ENCODE data around the gene SCD5.

The SCD5 gene

DNA sequence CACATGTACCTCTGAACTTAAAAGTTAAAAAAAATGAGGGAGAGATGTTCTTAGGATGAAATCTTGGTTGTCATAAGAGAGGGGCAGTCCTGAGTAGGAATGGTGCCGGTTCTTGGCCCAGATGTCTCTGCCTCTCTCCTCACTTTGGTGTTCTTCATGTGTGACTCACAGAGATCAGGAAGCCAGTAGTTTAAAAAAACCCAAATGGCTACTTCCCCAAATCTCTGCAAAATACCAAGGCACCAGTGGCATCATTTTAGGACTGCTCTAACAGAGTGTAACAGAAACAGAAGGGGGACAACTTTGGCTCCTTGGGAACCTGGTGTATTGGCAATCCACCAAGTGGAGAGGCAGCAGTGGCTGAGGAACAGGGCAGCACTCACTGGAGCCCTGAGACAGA is 116.8 kb downstream of the SCD5 start:
- no peak for DNase-seq

DNA sequence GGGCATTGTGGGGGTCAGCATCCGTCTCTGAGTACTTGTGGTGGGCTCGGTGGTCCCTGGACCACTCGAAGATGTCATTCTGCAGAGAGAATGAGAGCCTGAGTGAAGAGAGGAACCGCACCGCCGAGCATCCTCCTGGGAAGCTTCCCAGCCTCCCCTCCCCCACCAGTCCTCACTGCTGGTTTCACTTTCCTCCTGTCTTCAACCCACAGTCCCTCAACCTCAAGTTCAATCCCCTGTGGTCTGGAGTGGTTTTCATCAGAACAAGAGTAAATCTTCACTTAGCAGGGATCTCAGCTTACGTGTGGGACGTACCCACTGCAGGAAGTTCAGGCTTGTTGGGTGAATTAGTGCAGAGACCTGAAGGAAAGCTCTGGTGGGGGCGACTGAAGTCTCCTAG is 117.8 kb downstream of the SCD5 start:
- DNase-seq = no peak

DNA sequence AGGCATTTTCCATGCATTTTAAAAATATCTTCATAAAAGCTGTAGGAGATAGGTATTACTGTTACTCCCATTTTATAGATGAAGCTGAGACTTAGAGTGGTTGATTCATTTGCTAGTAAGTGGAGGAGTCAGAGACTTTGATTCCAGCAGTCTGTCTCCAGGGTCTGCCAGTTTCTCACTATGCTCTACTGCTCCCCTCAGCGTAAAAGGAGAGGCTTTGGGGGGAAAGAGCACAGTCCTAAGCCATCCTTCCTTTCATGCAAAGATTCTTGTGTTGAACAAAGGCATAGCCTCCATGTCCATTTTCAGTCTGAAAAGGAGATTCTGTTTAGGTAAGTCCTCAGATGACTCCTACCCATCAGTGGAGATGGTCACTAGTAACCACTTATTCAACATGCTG is 119.1 kb downstream of the SCD5 start:
- no peak for DNase-seq

DNA sequence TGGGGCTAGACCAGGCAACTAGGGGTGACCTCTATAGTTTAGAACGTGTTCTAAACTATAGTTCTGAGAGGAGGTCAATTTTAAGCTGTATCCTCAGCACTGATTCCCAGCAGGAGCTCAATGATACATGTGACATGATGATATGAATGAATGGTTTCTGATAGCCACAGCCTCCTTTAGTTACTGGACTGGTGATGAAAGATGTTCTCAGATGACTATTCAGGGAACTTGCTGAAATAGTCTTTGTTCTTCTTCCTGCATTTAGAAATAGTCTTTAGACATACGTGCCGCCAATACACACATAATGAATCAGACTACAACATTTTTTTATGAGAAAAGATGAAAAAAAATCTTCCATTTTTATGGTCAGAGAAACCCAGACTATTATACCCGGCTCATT is 120.5 kb downstream of the SCD5 start:
- DNase-seq = no peak

DNA sequence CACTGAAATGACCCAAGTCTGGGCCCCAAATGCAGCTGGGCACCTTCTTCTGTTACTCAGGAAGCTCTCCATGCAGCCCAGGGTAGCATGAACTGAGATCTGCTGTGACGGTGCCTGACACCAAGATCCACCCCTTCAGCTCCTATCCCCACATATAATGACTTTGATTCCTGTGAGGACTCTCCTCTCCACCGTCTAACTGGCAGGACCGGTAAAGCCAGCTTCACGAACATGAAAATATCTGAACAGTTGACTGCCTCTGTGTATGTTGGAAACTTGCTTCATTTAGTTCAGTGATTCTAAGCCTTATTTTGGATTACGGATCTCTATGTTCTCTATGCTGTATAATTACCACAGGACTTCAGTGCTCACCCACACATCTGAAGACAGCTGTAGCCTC is 121.3 kb downstream of the SCD5 start:
- DNase-seq = no peak

DNA sequence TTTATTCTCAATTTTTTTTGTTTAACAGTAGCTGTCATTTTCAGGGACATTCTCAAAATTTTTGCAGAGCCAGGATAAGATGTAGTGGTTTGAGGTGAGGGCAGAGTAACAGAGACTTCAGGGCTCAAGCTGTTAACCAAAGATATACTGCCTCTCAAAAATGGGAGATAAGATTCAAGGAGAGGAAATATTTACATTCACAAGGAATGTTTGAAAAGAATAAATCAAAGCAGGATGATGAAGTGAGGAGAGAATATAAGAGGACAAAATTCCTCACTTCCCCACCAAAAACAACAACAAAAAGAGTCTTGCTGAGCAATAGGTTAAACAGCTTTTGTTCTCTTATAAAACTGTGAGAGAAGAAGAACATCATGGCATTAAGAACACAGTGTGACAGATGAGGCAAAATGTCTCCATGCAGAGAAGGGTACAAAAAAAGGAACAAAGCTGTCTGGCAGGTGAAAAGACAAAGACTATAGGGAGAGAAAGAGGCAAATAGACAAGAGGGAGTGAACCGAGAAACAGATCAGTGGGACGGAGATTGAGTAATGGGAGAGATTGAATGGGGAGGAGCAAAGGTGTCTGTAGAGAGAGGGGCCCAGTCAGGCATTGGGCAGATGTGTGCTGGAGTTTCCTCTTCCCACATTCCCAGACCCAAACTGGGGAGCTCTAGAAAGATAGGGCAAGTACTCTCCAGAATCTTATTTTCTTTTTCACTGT is 130.7 kb downstream of the SCD5 start:
- no peak for DNase-seq

DNA sequence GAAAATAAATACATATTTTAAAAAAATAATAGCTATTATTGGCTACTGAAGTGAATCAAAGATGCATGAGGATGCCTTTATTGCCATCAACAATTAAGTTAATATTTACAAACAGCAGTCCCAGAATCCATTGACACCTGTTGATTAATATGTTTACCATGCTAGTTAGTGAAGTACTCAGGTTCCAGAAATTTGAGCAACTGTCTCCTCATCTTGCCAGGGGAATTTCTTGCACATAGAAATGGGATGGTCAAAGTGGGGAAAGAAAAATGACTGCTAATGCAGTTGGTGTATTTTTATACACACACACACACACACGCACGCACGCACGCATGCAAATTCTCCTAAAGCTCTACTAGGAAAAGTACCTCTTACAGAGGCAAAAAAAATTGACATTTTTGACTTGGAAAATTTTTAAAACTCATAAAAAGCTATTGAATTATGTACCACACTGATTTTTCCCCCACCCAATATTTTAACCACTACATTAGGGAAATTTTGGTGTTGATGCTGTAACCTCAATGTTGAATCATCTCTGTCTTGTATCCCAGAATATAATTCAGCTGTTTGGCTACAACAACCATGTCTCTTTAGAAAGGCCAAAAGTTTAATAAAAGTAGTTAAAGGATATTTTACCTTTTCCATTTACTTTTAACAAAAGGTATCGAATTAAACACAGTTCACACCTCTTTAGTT is 131.5 kb downstream of the SCD5 start:
- DNase-seq = no peak

DNA sequence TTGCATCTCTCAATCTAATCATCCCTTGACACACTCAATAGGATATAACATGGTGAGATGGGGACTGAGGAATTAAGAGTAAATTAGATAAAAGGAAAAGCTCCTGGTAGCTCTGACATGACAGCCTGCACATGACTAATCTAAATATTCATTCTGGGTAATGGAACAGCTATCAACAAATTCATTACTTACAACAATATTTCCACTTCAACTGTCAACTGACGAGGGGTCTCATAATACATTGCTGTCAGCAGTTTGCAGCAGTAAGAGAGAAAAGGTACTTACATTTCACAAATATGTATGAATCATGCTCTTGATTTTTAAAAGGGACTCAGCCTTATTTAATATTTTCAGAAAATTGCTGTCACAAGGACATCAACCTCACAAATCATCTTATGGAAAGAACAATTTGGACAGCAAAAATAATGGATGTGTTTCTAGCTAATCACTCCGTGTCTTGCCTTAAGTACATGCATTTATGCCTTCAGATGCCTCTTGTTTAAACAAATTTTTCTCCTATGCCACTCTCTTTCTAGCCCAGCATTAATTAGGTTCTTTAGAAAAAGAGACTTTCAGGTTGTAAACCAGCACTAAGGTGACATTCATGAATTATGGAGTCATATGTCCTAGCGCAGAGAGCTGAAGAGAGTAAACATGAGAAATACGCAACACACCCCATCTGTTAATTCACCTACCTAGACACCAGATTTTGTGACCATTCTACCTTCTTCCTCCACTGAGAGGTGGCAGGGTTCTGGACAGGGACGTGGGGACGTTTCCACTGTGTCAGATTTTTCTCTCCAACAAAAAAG is 137.2 kb downstream of the SCD5 start:
- DNase-seq = no peak

DNA sequence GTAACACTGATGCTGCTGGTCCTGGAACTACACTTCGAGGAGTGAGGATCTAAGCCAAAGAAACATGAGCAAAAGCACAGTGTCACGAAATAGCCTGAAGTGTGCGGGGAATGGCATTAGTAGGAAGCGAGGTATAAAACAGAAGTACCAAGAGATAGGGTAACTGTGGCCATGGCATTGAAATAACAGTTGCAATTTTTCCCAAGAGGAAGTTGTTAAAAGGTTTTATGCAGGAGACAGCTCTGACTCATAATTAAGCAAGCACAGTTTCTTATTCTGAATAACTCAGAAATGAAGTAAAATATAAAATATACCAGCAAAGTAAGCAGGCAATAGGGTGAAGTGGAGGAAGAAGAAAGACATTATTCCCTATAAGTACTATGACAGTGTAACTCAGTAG is 146.5 kb downstream of the SCD5 start:
- no peak for DNase-seq

DNA sequence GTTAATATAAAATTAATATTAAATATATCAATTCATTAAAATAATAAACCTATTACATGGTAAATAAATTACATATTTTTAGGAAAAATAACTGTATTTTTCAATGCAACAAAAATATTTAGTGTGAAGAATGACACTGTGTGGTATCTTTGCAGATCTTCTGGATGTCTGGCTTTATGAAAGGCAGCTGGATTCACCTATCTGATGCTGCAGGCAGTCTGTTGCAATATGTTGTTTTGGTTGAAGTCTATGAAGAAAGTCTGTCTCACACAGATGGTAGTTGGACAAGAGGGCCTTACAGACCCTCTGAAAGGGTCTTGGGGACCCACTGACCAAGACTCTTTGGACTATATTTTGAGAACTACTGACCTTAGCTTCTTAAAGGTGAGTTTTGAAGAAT is 147.7 kb downstream of the SCD5 start:
- DNase-seq = no peak

DNA sequence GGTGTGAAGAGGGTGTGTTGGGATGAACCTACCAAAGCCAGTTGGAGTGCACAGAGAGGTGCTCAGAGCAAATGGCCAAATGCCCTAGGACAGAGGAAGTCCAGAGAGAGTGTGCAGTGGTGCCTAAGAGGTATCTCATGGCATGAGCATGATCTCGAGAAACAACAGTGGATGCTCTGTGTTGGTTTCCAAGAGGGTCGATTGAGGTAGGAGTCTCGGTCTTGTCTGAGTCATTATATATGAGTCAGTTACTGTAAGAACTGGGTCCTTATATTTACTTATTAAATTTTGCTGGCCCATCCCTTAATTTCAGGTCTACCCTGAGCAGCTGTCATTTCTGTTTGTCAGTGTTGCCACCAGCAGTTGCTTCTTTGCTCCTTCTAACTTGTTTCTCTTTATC is 150.2 kb downstream of the SCD5 start:
- no peak for DNase-seq

DNA sequence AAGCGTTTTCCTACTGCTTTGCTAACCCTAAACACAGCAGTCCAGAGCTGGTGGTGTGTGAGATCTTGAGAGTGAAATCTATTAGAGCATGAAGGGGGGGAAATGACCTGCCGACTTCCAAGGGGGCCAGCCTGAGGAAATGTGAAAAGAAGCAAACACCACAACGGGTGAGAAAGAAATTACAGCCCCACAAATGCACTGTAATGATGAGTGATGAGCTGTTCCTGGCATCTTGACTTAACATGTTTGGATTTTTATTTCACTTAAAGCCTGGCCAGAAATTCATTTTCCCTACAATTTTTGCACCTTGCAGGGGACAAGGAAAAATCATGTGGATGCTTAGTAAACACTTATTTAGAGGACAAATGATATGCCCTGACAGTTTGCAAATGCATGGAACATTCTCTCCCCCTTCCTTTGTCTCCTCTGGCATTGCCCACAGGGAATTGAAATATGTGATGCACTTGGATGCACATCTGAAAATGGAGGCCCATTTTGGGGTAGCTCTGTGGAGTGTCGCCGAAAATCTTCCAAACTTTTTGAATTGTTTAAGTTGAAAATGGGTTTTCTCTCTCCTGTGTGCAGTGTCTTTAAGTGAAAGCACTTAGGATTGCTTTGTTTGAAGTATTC is 152.5 kb downstream of the SCD5 start:
- no peak for DNase-seq

DNA sequence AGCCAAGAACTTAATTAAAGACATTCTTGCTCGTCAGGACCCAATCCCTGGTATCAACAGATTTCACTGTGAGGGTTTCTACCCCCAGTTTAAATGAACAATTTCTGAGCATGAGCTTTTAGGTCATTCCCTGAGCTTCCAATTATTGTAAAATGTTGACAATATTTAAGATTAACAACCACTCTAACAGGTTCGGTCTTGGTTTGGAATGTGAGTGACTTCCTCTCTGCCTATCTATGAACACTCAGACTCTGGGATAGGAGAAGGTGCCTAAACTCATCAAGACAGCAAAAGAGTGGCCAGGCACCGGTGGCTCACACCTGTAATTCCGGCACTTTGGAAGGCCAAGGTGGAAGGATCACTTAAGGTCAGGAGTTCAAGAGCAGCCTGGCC is 153.9 kb downstream of the SCD5 start:
- no peak for DNase-seq

DNA sequence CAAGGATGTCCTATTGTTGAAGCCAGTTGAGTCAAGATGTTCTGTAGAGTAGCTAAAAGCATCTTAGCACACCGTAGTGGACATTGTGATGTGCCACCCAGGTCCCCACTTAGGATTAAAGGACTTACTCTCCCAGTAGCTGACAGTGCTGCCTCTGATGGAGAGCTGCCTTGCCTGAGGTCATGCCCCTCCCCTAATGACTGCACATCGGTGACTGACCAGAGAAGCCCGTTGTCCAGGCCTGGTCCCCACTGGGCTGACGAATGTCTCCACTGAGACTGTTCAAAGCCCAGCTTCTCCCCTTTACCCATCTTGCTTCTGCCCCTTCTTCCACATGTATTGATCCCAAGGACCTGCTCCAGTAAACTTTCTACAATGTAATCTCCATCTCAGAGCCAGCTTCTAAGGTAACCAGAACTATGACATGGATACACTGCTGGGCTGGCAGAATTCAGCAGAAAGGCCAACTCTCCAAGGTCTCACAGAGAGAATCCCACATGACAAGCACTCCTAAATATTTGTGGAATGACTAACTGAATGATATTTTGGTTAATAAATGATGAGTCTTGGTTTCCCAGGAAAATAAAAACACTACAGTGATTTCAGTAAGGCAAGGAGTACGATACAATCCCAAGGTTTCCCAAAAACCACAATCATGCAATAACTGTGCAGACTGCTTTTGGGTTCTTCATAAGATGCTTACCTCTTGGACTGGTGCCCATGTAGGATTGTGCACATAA is 154.4 kb downstream of the SCD5 start:
- DNase-seq = no peak

DNA sequence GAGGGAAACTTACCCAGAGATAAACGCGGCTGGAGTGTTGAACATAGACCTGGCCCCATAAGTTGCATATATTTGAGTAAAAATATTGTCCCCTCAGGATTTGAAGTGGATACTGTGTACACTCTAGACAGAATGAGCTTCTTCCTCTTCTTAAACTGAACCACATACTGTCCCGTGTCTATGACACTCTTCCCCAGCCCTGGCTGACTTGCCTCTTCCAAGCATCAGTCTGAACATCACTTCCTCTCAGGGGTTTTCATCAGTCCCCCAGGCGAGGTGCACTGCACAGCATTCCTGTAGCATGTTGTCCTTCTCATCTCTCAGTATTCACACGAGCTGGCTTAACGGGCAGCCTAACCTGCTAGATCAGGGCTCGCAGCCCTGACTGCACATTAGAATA is 156.3 kb downstream of the SCD5 start:
- no peak for DNase-seq

DNA sequence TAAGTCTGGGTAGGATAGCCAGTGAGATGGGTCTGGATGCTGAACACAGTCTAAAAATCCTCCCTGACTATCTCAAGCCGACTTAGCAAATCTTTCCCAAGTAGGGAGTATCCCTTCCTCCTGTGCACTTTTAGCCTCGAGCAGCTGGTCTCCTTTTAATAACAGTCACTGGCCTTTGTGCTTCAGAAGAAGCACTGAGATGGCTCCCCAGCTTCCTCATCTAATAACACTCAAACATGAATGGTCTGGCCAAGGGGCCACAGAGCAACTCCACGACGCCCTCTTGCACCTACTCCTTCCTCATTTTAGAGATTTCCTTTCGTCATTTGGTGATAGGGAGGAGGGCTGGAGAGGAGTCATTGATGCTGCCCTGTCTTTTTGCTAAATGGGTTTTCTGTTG is 158.1 kb downstream of the SCD5 start:
- no peak for DNase-seq

DNA sequence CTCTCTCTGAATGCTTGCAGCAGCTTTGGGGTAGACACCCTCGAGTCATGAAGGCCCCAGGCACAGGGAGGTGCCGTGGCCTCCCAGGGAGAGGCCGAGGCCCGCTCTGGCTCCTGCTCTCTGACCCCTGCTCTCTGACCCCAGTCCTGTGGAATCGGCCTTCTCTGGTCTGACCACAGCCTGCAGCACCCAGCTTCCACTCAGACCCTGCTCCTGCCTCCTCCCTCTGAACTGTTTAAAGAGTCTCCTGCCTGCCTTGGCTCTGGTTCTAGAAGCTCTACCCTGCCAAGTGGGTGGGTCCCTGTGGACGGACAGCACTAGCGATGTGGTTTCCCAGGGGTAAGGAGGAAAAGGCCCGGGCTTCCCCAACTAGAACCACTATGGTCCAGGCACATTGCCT is 158.6 kb downstream of the SCD5 start:
- DNase-seq = no peak

DNA sequence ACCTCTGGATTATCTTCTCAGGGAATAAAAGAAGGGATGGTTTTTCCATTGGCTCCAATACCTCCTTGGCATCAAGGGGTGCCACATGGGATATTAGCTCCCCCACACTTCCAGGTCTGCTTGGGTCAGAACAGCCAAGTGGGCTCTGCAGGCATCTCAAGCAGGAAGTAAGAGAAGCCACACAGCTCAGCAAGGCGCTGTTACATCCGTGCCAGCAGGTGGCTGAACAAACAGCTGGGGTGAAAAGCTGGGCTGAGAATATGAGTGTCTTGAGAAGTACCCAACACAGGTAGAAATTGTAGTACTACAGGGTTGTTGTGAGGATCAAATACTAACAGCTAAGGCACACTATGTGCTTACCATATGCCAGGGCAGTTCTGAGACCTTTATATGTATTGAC is 160.1 kb downstream of the SCD5 start:
- DNase-seq = peak in 1 of 5 experiments; percentile 10

DNA sequence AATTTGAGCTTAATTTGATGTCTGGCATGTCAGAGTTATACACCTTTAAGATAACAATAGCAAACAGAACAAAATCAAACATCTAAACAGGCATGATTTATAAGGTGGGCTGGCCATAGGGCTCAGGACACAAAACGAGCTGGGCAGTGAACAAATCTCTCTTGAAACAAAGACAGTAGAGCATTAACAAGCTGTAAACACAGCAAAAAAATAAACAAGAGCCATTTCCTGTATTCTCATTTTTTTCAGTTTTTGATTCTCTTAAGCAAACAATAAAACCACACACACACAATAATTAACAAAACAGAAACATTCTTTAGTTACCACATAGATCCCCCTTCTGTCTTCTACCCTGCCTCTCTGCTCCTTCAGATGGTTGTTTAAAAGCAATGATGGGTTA is 168.5 kb downstream of the SCD5 start:
- no peak for DNase-seq

DNA sequence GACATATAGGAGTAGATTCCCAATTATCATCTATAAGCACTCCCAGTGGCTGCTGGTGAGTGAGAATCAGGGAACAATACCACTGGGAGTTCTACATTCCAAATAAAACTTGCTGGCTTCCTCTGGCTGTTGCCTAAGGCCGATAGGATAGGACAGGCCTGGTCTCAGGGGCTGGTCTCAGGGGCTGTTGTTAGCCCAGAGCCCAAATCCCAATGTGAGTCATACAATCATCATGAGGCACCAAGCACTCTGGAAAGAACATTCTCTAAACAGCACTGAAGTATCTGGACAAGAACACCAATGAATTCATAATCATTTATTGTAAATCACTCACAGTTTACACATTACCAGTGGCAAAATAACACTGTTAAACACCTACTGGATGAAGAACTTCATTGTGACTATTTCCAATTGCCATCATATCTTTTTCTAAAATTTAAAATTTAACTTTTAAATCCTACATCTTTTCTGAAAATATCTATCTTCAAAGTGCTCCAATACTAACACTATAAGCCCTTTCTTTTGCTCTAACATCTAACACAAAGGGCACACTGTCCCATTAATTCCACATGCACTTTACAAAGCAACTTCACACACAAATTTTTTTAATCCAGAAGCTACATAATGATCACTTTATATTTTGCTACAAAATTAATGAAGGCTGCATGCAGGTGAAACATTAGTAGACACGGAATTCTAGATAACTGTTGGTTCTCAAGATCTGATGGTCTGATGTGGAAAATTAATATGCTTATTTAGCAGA is 169.2 kb downstream of the SCD5 start:
- no peak for DNase-seq

DNA sequence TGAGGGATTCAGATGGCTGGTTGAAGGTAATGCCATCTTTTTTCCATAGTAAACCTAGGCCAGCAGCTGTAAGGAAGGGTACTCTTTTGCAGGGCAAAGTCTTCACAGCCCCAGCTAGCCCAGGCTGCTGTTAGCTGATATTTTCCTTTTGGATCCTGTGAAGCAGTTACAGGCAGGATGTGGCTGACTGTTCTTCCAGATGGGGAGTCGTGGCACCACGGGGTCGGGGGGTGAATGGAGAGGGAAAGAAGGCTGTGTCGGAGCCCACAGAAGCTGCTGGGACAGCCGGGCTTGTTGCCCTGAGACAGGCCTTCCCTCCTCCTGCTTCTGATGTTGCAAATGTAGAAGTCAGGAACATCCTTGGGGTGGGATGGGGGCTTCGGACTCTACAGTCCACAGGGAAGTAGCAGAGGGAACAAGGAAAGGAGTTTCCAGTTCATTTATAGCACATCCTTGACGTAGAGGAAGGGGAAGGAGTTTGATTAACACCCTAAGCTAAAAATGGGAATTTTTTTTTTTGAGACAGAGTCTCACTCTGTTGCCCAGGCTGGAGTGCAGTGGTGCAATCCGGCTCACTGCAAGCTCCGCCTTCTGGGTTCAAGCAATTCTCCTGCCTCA is 172.2 kb downstream of the SCD5 start:
- no peak for DNase-seq
